Activated CD4-positive, CD25-positive, alpha-beta regulatory T cell (primary cell): ENCODE results near the gene PMEL.
"Not testable (repeated sequence)": the region's sequence is repeated elsewhere in the genome, so short reads cannot be mapped to it uniquely, and the experiment has no call there.

Experiments
- DNase-seq, 4 experiments: peaks; one replicate each; lab custom pipeline; 2025; lab: John Stamatoyannopoulos, UW

PMEL gene

GRCh38 chr12:55923648-55924047 lies 42.2 kb downstream of the PMEL start:
- DNase-seq: not testable (repeated sequence)

- no peak for DNase-seq
Observed at GRCh38 chr12:55922126-55922525, 43.7 kb downstream of the PMEL start.

DNA sequence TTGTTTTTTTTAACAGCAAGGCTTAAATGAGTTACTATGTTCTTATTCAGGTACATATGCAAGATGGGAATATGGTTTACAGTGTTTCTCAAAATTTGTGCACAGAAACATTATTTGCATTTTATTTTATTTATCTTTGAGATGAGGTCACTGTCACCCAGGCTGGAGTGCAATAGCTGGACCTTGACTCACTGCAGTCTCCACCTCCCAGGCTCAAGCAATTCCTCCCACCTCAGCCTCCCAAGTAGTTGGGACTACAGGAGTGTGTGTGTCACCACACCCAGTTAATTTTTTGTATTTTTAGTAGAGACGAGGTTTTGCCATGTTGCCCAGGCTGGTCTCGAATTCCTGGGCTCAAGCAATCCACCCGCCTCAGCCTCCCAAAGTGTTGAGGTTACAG lies 46.8 kb downstream of the PMEL start:
- not testable (repeated sequence) for DNase-seq

- DNase-seq: no peak
Observed at GRCh38 chr12:55915482-55915859, 50.4 kb downstream of the PMEL start.

DNA sequence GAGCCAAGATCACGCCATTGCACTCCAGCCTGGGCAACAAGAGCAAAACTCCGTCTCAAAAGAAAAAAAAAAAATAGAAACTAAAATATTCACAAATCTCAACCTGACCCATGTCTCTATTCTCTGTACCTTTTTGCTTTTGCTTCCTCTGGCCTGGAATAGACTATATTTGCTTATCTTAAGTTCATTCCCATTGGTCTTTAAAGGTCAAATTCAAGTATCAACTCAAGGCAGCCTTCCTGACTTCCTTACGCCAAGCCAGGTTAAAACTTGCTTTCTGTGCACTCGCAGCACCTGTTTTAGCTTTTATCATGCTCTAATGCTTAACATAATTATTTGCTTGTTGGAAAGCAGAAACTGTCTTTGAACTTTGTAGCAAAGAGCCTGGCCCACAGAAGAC lies 52.9 kb downstream of the PMEL start:
- no peak for DNase-seq

DNA sequence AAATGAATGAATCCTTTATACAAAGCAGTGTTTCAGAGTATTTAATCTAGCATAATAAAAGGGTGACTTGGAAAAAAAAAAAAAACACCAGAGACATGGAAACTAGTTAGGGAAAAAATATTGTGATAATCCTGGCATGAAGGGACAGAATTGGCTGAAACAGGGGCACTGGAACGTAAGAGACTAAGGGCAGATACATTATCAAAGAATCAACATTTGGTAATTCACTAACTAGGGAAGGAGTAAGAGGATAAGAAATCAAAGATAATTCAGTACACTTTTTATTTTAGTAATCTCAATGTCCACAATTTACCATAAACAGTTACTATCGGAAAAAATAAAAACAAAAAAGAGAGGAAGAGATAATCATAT lies 56.3 kb downstream of the PMEL start:
- DNase-seq: no peak

GRCh38 chr12:55908726-55909512 lies 56.9 kb downstream of the PMEL start:
- no peak for DNase-seq

DNA sequence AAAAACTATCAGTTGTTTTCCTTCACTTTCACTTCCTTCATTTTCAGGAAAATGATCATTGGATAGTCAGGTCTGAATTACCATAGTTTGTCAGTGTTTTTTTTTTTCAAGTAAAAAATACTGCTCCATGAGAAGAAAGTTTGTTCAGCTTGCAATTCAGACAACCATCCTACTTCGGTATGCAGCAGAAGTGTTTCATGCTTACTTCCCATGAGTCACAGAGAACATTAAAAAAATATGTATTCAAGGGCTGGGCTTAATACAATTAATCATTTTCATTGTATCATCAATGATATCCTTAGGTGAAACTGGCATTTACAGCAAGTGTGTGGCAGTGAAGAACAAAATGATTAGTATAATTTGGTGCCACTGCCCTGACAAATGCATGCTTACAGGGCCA lies 59.8 kb downstream of the PMEL start:
- no peak for DNase-seq
